Measurements from ENCODE around the gene DMPK. TPM values are rescaled to one million over a fixed set of nuclear protein-coding genes. Genes with fewer than 3 reads are reported as not detected.

DMPK gene
- total and polyA plus RNA-seq, 2 of the 4 experiments (the other 2 are of a cell fraction), result 7.9 to 50.7 TPM

GRCh38 chr19:45754323-45754722 is 28.0 kb downstream of the DMPK start:
- H3K27ac ChIP-seq (ENCODE audit: insufficient read depth, low read length), result no peak overlapping the region
- CTCF ChIA-PET, result interaction anchor here (0.6 kb wide), 1 partner anchor 15 kb away, joined by 8 read pairs; the partner anchor contains the start of gene SIX5
- ATAC-seq (ENCODE audit: low read depth), result no peak

More at GRCh38 chr19:45754323-45754722, 28.0 kb downstream of the DMPK start:
- Histone ChIP-seq H3K9ac (ENCODE audit: low read depth, low read length) (no peak overlapping the region), H4K20me1 (ENCODE audit: insufficient read depth, low read length) (no peaks in the 10 kb centered on the region), H3K79me1 (ENCODE audit: low read depth in 1 of 2, low read length in 2 of 2) (no peaks in the 10 kb centered on the region), H3K4me1 (ENCODE audit: control insufficient read depth, insufficient read depth, low read length) (no peaks in the 10 kb centered on the region), H2BK15ac (ENCODE audit: low read depth, low read length) (no peak overlapping the region), H3K23ac (ENCODE audit: low read depth, low read length) (no peak overlapping the region), H3K9me3 (ENCODE audit: control insufficient read depth, insufficient read depth, low read length) (no peaks in the 10 kb centered on the region), H2AFZ (replicated peaks; ENCODE audit: low read length, poor library complexity) (no peak overlapping the region), H2AK5ac (ENCODE audit: low read depth, low read length) (no peak overlapping the region), H3K27me3 (ENCODE audit: control insufficient read depth, insufficient read depth, low read length) (peaks cover under 1% of the 10 kb centered on the region; the same call in 1 of the 2 replicates), H3K18ac (ENCODE audit: low read depth, low read length) (no peak overlapping the region), H4K8ac (ENCODE audit: low read depth in 2 of 2, low read length in 2 of 2) (no peak overlapping the region), H3K36me3 (ENCODE audit: control insufficient read depth, insufficient read depth, low read length) (no peaks in the 10 kb centered on the region), H2BK5ac (ENCODE audit: low read depth, low read length, poor library complexity, severe bottlenecking) (no peak overlapping the region), H3K4me3 (ENCODE audit: insufficient read depth, low read depth, low read length) (no peak overlapping the region), H2BK120ac (ENCODE audit: low read depth, low read length) (no peak overlapping the region), H3K14ac (replicated peaks; ENCODE audit: low read depth, low read length) (no peak overlapping the region), H2AK9ac (replicated peaks; ENCODE audit: low read depth, low read length, poor library complexity) (peak overlapping the region; percentile 50), H3K4ac (ENCODE audit: low read depth, low read length) (no peak overlapping the region), H4K91ac (ENCODE audit: insufficient read depth, low read depth, low read length) (no peak overlapping the region), H3K4me2 (ENCODE audit: low read depth, low read length) (no peak overlapping the region), H3K56ac (ENCODE audit: extremely low read depth, insufficient read depth, low read length) (no peak overlapping the region), H2BK20ac (ENCODE audit: low read depth, low read length) (no peak overlapping the region), H3K9me1 (ENCODE audit: insufficient read depth, low read length) (no peaks in the 10 kb centered on the region), H4K5ac (ENCODE audit: low read depth, low read length) (no peak overlapping the region)
- intact Hi-C loops (cut with micrococcal nuclease), result no loop called here
- 100% methylated on average over 2 of the region's 8 CpGs; no CpG with 5 or more reads in 1 of the 2 experiments for WGBS, 2 experiments (ENCODE audit: extremely low coverage in 2 of 2, insufficient read length in 1 of 2)
- DNase-seq, result no peak
- TF ChIP-seq MAFK (IDR thresholded peaks at IDR 0.05; ENCODE audit: low read depth, low read length) (no peak), ELK1 (IDR thresholded peaks at IDR 0.05; ENCODE audit: borderline replicate concordance, low read depth, low read length) (no peak), CHD1 (IDR thresholded peaks at IDR 0.05; ENCODE audit: low read depth, low read length) (no peak), SMC3 (IDR thresholded peaks at IDR 0.05; ENCODE audit: low read depth, low read length) (no peak), FOS (IDR thresholded peaks at IDR 0.05; ENCODE audit: low read depth, low read length) (no peak), CTCF (conservative IDR thresholded peaks at IDR 0.05; ENCODE audit: low read depth, low read length) (no peak), BHLHE40 (IDR thresholded peaks at IDR 0.05; ENCODE audit: low read depth, low read length) (no peak), RAD21 (IDR thresholded peaks at IDR 0.05; ENCODE audit: low read length) (no peak), NFE2L2 (IDR thresholded peaks at IDR 0.05; ENCODE audit: low read depth, low read length) (no peak), CEBPB (IDR thresholded peaks at IDR 0.05; ENCODE audit: low read depth, low read length) (no peak)
- dilution Hi-C loops (cut with HindIII; ENCODE audit: low sequenced_read_pairs, unreplicated experiment), result no loop called here
- POLR2A ChIA-PET (ENCODE audit: unreplicated experiment), result no interaction called here
- in situ Hi-C loops (cut with MboI; ENCODE audit: low sequenced_read_pairs), result no loop called here
- no TSS peak for BruUV-seq (replicated peaks)
